ENCODE data around the gene ABHD8.

- TF ChIP-seq CTCF (IDR thresholded peaks at IDR 0.05 in 4 of 5, conservative IDR thresholded peaks at IDR 0.05 in 1 of 5) (no peak), POLR2A (IDR thresholded peaks at IDR 0.05) (no peak)
These were observed 9.0 kb downstream of the ABHD8 start for GRCh38 chr19:17294051-17294891.
